HG02852 (cell line): ENCODE results near the gene GDPD2.

Source experiments
- ATAC-seq: cut with Tn5 transposase; IDR thresholded peaks from one replicate; pipeline ENCODE4 v1.9.1; 2021; ENCODE audit warnings: mild to moderate bottlenecking, moderate library complexity; ENCODE audit not compliant: unreplicated experiment

The GDPD2 gene

DNA sequence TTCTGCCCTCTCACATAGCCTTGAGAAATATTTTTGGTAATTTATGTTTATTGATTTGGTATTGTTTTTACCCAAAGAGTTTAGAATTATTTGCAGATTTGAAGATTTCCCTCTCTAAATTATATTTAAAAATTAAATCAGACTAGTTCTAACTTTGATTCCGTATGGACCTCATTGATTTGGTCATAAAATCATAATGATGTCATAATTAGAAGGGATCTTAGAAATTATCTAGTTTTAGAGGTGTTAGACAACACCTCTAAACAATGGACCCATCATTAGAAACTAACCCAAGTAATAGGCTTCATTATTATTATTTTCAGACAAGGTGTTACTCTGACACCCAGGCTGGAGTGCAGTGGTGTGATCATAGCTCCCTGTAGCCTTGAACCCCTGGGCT is 45.6 kb downstream of the GDPD2 start:
- ATAC-seq = no peak

DNA sequence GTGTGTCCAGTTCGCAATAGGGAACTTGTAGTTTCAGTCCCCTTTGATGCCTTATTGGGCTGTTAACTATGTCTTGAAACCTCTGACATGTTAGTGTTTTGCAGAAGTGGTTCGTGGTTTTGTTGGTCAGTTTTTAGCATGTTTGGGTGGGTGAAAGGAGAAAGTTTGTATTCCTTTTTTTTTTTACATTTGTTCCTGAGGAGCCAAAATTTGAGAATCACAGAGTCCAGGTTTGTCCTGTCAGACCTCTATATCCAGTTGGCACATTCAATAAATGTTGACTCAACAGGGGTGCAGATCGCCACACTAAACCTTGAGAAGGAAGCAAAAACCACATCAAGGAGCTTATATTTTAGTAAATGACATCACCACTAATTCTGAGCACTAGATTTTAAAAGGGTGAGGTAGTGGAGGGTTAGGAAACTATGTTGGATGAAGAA is 47.8 kb downstream of the GDPD2 start:
- ATAC-seq = peak; percentile 69

DNA sequence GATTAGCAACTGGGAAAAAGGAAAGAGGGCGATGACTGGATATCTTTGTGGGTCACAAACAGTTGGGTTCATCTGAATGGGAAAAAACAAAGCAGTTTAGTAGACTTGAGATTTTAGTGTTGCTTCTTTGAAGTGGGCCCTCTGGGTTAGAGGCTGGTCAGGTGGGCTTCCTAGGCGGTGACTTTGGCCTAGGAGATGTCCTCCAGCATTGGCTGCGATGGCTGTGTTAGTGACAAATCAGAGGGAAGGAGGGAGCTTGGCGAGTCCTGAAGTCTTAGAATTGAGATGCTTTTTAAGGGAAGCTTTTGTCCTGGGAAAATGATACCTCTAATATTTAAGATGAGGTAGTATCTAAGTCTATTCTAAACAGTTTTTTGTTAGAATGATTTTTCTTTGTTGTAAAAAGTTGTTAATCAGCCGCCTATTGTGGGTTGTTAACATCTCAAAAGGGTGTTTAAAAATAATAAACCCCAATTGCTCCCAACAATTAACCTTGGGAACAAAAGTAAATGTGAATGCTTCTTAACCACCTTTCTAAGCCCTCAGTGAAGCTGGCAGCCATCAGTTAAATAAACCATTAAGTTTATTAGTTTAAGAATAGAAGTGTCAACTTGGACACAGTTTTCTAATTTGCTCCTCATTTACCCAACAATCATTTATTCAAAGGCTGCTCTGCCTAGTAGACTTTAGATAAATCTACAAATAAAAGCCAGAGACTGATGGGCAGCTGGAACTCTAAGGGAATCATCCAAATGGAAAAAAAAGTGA is 53.2 kb downstream of the GDPD2 start:
- ATAC-seq = no peak

DNA sequence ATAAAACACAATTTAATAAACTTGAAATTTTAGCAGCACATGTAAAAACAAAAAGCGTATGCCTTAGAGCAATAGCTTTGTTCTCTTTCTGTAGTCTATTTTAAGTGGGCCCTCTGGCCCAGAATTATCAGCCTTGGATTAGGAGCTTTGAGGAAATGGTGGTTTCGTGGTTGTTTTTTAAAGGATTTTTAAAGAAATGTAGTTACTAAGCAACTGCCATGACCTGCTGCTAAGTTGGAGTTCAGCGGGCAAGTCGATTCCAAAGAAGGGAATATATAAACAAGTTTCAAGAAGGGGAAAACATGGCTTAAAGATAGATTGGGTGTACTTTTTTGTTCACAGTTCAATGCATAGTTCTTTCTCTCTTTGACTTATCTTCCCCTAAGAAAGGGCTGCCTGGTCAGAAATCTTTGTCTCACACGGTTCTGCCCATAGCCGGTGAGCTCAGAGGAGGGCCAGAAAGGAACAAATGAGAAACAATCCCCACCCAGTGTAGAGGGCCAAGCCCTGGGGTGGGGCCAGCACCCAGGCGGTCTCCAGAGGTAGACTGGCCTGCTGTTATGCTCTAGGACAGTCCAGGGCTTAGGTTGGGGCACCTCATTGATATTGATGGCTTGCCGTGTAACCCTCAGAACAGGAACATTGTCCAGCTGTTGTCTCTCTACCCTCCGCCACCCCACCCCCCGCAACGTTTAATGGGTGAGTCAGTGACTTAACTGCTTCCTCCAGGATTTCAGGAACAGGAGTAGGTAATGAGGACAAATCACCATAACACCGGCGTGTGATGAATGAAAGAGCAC is 54.0 kb downstream of the GDPD2 start:
- no peak for ATAC-seq

- no peak for ATAC-seq
Observed at GRCh38 chrX:70477734-70478075, 54.6 kb downstream of the GDPD2 start.

DNA sequence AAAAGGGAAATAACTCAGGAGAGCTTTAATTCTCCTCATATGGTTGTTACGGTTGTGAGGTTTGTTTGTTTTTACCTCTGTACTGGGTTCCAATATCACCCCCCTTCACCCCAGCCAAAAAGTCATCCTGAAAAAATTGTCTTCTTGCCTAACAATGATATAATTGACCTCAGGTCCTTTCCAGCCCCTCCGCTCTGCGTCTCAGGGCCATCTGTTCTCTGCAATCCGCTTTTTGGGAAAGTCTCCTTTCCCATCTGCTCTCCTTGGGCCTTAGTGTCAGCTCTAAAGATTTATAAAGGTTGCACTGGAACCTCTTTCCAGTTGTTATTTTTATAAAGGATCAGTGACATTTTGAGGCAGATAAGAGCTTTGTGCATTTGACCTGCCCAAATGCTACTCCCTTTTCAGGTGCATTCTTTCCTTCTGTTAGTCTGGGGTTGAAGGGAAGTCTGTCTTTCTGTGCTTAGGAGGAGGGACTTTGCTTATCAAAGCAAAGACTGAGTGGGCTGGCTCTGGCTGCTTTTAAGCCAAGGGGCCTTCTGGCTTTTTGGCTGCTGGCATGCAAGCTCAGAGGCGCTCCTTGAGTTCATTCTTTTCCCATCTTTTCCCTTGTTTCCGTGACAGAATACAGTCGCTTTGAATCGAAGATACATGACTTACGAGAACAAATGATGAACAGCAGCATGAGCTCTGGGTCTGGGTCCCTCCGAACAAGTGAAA is 55.6 kb downstream of the GDPD2 start:
- no peak for ATAC-seq

DNA sequence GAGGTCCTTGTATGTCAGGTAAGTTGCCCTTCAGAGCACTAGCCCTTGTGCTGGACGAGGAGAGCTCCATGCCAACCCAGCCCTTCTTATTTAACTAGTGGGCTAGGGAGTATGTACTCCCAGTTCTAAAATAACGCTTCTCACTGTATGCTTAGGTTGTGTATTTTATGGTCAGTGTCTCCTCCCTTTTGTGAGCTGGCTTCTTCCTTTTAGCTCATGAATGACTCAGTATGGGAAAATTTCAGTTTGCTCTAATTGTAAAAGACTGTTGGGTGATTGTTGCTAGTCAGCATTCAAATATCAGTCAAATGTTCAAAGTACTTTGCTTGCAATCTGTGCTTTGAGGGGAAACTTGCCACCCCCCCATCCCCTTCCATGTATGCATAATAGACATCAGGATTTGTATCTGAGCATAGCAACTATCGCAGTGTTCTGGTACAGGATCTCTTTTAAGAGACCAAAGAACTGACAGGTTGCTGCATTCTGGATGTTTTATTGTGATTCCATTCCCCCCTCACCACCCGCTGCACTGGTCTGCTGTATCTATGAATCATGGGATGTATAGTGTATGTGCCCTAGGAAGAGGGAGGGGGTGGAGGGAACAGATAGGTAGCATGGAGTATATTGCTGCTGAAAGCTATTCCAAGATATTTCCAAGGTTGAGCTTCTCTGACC is 56.3 kb downstream of the GDPD2 start:
- no peak for ATAC-seq

DNA sequence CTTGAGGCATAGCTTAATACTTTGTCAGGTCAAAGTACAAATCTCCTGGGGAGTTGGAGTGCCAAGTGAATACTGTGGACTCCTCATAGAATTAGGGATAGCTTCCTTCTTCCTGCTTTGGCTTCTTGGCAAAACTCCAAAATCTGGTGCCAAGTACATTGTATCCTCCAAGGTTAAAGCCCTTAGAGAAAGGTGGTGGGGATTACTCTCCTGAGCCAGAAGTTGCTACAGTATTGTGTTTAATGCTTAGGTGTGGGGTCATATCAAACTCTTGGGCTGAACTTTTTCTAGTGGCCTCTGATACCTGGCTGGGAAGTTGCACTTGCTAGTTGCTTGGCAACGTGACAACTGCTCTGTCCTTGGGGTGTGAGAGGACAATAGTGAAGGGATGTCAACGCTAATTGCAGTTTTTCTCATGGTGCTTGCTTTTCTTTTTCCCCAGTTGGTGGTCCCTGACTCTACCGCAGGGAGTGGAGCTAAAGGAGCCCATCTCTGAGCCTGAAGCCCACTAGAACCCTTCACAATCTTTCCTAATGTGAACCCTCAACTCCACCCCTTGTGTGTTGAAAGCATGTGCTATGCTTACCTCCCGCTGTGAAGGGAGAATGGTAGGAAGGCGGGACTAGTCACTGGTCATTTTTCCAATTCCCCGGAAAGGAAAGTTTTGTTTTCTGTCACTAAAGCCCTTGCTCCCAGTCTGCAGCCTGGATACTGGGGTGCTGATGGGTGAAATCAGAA is 57.0 kb downstream of the GDPD2 start:
- ATAC-seq = no peak

DNA sequence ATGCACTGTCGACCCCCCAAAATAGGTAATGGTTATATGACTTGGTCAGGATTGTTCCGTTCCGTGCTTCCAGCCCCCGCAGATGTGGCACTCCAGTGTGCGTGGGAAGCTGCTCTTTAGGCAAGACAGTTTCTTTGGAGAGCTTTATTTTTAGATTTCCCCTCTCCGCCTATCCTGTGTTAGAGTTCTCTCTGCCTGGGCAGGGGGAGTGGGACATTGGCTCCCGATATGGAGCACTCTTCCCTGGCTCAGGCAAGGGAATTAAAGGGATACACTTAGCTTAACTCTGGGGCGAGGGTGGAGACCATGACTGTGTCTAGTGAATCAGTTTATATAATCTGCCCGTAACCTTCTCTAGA is 57.5 kb downstream of the GDPD2 start:
- ATAC-seq = no peak

DNA sequence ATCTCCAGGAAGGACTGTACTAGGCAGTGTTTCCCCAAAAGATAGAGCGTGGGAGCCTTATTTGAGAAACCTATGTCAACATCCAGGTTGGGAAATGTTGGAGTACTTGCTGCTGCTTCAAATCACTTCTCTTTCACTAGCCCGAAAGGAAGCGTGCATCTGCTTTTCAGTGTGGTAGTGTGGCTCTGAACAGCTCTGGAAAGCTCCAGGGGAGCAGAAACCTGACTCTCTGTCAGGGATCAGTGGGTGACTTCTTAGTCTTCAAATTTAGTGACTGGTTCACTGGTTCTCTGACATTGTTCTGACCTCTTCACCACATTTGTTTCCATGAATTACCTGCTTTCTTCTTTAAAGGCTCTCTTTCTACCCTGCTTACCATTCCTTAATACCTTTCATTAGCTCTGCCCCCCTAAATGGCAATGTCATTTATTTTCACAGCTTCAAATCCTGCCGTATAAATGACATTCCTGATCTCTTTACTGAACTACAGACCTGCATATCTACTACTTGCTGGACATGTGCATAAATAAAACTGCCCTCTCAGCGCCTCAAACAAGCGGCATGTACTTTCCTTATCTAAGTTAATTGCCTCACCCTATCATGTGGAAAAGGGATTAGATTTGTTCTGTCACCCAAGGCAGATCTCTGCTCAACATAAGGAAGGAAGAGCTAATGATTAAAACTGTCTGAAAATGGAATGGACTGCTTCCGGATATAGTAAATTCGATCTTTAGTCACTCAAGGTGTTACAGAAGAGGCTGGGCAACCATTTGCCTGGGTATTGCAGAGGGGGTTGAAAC is 58.6 kb downstream of the GDPD2 start:
- no peak for ATAC-seq

DNA sequence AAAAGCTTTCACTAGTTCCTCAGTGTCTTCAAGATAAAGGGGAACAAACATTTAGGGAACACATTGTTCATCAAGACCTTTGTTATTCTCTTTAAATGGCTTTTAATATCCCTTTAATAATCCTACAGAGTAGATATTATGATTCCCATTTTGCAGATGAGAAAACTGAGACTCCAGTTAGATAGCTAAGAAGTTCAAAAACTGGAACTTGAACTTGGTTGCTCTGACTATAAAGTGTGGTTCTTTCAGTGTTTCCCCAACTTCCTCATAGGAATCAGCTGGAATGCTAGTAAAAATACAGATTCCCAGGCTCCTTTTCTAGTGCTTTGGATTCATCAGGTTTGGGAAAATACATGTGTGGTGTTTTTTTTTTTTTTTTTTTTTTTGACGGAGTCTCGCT is 59.2 kb downstream of the GDPD2 start:
- no peak for ATAC-seq
